Muscle of back (tissue), 11 donors: ENCODE measurements around the gene YKT6. TPM values are rescaled to one million over a fixed set of nuclear protein-coding genes. Genes with fewer than 3 reads are reported as not detected.
A peak's percentile ranks its signal among the peaks of the same experiment; 100 is the strongest.

Experiments used
- DNase-seq, 3 donors: peaks; one replicate each; pipeline versions ENCODE4 v3.0.0 to v3.0.0-alpha.2; 2013
- polyA plus RNA-seq, 10 donors: library from polyadenylated mRNA; unstranded; fragments of 120-200 nt; gene quantifications; one replicate each; pipeline ENCODE4 v1.2.1, GENCODE V29; 2013; ENCODE audit not compliant: insufficient read length in 10 of 10

The YKT6 gene
- polyA plus RNA-seq, 10 donors = 62.1 to 80.3 (median 68.6) TPM

DNA sequence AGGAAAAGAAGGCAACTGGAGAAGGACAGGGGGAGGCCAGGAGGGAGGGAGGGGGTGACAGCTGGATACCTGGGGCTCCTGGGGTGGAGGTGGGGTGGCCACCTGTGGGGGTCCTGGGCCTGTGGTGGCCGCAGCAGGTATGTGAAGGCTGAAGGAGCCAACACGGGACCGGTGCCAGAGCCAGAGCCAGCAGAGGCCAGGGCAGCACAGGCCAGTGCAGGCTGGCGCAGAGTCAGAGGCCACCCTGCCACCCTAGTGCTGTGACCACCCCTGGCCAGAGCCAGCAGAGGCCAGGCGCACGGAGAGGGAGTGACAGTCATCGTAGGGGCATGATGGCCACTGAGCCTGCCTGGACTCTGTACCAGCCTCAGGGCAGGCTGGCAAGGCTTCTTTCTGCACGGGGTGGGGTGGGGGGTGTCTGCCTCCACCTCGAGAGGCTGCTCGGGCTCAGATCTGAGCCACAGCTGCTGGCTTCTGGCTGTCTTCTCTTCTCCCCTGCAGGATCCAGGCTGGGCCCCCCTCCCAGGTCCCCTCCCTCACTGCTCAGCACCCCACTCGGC lies 28.8 kb downstream of the YKT6 start:
- DNase-seq = no peak

DNA sequence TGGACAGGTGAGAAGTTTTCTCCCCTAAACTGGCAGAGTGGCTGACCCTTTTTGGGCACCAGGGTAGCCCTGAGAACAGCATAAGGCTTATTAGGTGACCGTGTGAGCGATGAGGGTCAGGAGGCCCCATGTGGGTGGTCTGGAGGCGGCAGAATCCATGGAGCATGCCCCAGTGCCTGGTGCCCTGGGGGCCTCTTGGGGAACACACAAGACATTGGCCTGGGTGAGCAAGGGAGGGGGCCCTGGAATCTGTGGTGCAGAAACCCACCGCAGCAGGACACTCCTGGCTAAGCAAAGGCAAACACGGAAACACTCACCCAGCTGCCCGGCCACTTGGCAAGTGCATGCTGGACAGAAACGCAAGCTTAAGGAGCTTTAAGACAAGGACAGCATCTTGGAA lies 29.5 kb downstream of the YKT6 start:
- DNase-seq = no peak

GRCh38 chr7:44231088-44231487 lies 30.3 kb downstream of the YKT6 start:
- DNase-seq = no peak

DNA sequence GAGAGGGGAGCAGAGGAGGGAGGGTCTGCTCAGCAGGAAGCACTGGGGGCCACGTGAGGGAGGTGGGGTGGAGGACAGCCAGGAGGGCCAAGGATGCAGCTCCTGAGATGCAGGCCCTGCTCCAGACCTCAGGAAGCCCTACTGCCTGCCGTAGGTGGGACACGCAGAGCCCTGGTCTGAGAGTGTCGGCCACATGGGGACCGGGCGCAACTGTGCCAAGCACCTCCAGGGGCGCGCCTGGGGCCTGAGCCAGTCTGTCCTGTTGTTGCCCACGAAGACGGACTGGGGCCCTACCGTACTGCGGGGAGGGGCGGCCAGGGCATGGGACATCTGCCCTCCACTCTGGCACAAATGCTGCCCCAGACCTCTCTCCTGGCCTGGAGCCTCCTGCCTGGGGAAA lies 31.6 kb downstream of the YKT6 start:
- DNase-seq = no peak

DNA sequence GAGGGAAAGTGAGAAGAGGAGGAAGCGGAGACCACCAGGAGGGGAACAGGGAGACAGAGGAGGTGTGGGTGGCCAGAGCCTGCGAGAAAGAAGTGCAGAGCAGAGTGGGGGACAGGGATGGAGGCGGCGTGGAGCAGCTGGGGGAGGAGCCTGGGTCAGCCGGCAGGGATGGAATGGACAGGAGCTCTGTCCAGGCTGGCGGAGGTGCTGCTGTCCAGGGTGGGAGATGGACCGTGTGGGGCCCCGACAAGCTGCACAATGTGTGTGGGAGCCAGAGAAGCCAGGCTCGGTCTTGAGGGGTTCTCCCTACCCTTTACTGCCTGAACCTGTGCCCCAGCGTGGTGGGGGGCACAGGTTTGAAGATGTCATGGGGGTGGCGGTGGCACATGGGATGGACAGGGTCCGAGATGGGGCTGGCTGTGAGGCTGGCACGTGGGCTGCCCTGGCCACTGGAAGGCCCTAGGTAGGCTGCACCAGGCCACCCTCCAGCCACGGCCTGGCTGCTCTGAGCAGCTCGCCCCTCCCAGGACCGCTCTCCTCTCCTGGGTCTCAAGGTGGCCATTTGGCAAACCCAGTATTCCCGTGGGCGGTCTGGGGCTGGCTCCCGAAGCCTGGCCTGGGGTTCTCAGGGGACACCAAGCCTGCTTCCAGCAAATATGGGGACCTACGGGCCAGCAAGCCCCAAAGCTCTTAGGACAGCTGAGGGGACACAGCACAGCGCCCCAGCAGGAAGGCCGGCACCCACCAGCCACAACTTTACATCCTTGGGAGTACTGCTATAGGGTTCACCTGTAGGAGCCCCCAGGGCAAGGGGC lies 32.3 kb downstream of the YKT6 start:
- no peak for DNase-seq

DNA sequence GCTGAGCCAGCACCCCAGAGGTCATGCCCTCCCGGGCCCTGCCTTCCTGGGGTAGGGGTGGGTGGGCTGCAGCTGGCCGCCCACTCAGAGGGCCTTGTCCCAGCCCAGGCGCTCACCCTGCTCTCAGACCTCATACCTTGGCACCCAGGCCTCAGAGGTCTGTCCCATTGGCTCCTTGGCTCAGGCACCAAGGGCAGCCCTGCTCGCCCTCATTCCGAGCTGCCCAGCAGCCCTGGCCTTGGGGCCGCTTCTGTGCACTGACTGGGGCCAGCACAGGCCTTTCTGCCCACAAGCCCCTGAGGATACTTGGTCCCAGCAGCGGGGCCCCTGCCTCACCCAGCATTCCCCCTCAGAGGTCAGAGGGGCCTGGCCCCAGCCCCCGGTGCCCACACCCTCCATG lies 34.3 kb downstream of the YKT6 start:
- no peak for DNase-seq

DNA sequence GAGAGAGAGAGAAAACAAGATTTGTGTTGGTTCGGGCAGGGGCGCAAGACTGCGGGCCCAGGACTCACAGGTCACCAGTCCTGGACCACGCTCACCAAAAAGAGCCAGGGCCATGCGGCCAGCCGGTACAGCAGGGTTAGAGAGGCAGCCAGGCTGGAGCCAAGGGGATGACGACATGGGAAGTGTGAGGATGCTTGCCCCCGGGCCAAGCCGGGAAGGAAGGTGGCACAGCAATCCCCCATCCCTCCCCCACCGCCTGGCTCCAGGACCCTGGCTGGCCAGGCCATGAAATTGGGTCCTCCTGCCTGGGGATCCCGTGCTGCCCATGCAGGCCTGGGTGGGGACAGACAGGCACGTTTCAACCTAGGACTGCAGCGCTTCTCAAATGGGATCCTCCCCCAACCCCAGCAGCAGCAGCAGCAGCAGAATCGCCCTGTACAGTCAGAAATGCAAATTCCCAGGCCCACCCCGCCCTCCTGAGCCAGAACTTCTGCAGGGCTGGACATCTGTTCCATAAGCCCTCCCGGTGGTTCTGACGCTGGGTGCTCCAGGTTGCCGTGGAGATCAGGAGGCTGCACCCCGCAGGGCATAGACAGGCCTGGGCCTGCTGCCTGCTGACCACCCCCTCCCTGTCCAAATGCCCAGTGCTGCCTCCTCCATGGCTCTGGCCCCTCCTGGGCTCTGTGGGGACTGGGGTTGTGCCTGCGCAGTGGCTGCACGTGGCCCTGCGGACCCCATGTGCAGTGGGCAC lies 35.0 kb downstream of the YKT6 start:
- no peak for DNase-seq

DNA sequence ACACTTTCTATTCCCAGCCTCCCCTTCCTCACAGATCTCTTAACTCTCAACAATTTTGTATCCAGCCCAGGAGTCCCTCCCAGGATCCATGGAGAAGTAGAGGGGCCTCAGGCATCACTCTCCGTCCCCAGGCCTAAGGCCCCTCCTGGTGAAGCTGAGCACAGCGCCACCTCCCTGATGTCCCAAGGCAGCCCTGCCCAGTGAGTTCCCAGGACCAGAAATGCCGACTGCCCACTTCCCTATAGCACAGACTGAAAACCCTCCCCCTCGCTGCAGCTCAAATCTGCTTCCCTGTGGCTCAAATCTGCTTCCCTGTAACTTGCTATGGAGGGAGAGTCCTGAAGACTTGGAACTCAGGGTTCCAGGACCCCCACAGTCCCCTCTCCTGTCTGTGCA lies 35.6 kb downstream of the YKT6 start:
- DNase-seq = no peak

DNA sequence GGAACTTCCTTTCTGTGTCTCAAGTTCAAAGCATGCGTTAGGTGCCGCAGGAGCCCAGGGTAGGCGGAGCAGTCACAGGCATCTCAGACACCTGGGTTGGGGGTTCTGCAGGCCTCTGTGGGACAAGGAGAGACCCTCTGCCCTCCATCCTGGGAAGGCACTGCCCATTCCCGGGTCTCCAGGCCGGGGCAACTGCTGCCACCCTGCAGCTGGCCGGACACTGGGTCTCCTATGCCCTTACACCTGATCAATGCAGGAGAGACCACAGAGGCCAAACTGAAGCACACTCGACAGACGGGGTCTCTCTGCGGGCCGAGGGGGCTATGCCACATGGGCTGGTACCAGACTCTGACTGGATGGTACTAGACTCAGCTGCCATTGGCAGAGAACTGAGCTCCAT lies 36.9 kb downstream of the YKT6 start:
- DNase-seq = no peak

- DNase-seq = no peak
Observed at GRCh38 chr7:44238116-44238695, 37.4 kb downstream of the YKT6 start.

- no peak for DNase-seq
Observed at GRCh38 chr7:44239361-44239760, 38.6 kb downstream of the YKT6 start.

DNA sequence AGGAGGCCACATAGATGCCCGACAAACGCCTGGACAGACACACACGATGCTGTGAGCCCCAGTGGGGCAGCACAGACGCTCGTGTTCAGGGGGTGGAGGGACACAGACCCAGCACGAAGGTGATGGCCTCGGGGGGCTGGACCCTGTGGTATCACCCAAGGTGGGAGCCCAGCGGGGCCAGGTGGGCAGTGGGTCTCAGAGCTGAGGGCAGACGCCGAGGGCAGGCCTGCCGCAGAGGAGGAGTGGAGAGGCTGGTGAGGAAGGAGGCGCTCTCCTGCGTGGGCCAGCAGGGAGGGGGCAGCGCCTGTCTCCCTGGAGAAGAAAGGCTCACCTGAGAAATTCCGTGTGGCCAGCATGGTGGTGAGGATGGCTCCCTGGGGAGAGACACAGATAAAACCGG lies 39.6 kb downstream of the YKT6 start:
- no peak for DNase-seq

GRCh38 chr7:44240983-44241510 lies 40.3 kb downstream of the YKT6 start:
- peak; percentile 52 to 84 (median 72) for DNase-seq

DNA sequence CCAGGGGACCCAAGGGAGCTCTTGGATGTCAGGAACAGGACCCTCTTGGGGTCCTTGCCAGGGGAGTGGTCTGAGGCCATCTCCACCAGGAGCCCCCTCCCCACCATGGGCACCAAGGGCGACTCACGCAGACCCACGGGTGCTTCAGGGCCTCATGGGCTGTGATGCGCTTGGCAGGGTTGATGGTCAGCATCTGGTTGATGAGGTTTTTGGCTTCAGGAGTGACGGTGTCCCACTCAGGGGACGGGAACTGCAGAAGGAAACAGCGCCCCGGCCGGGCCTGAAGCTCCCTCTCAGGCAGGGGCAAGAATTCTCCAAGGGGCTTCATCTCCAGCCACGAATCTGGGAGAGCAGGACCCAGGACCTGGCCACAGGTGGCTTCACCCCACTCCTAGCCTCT lies 41.3 kb downstream of the YKT6 start:
- no peak for DNase-seq

- DNase-seq = no peak
Observed at GRCh38 chr7:44244282-44244681, 43.5 kb downstream of the YKT6 start.

DNA sequence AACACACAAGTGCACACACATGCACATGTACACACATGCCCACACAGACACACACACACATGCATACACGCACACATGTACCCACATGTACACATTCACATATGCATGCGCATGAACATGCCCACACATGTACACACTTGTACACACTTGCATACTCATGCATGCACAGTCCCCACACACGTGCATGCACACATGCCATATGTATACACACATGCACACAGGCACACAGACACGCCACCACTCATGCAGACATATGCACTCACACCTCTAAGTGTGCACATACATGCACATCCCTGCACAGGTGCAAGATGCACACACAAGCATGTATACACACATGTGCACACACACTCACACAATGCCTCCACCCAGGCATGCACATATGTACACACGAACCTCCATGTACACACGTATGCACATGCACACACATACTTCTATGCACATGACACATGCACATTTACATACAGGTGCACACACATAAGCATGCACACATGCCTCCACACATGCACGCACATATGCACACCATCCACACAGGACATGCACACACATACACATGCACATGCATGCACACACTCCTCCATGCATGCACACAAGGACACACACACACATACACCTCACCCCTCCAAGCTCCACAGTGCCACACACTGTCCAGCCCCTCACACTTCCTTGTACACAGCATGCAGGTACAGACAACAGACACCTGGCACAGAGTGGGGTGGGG lies 45.8 kb downstream of the YKT6 start:
- no peak for DNase-seq

GRCh38 chr7:44247868-44248651 lies 47.3 kb downstream of the YKT6 start:
- DNase-seq = no peak

- DNase-seq = no peak
Observed at GRCh38 chr7:44249639-44250234, 49.0 kb downstream of the YKT6 start.

GRCh38 chr7:44251269-44251668 lies 50.5 kb downstream of the YKT6 start:
- no peak for DNase-seq

- no peak for DNase-seq
Observed at GRCh38 chr7:44251881-44252280, 51.1 kb downstream of the YKT6 start.
